Measurements from ENCODE around the gene REXO1.

Gene REXO1

GRCh38 chr19:1859331-1859781 is 11.1 kb upstream of the REXO1 start:
- no peak for FAIRE-seq

GRCh38 chr19:1858412-1859081 is 10.3 kb upstream of the REXO1 start:
- FAIRE-seq: no peak

GRCh38 chr19:1857648-1858326 is 9.5 kb upstream of the REXO1 start:
- no peak for FAIRE-seq

- FAIRE-seq: no peak
These were observed 8.7 kb upstream of the REXO1 start for GRCh38 chr19:1856698-1857603.

- no peak for FAIRE-seq
These were observed 8.0 kb upstream of the REXO1 start for GRCh38 chr19:1856345-1856697.

GRCh38 chr19:1855828-1856255 is 7.6 kb upstream of the REXO1 start:
- no peak for FAIRE-seq

GRCh38 chr19:1855040-1855827 is 7.0 kb upstream of the REXO1 start:
- no peak for FAIRE-seq

- FAIRE-seq: no peak
These were observed 6.3 kb upstream of the REXO1 start for GRCh38 chr19:1854542-1855039.

- no peak for FAIRE-seq
These were observed 5.8 kb upstream of the REXO1 start for GRCh38 chr19:1854039-1854541.

- FAIRE-seq: peak; percentile 53
These were observed 5.2 kb upstream of the REXO1 start for GRCh38 chr19:1853295-1854038.

- FAIRE-seq: no peak
These were observed 4.4 kb upstream of the REXO1 start for GRCh38 chr19:1852581-1853128.

GRCh38 chr19:1851654-1852580 is 3.6 kb upstream of the REXO1 start:
- no peak for FAIRE-seq

- FAIRE-seq: no peak
These were observed 2.7 kb upstream of the REXO1 start for GRCh38 chr19:1850809-1851653.

- FAIRE-seq: no peak
These were observed 1.7 kb upstream of the REXO1 start for GRCh38 chr19:1849886-1850398.

GRCh38 chr19:1849132-1849474 is 820 bp upstream of the REXO1 start:
- no peak for FAIRE-seq

GRCh38 chr19:1847684-1848398 is 442 bp downstream of the REXO1 start:
- FAIRE-seq: no peak

- no peak for FAIRE-seq
These were observed 967 bp downstream of the REXO1 start for GRCh38 chr19:1847348-1847683.

GRCh38 chr19:1846517-1847204 is 1.6 kb downstream of the REXO1 start:
- no peak for FAIRE-seq

Data from A204.1 (cell line).